ENCODE measurements around the gene SH2D6. TPM values are rescaled to one million over a fixed set of nuclear protein-coding genes. Genes with fewer than 3 reads are reported as not detected.

SH2D6 gene
- total and polyA plus RNA-seq, 9 of the 15 experiments (the other 6 are each of a cell fraction or from before 2014, with no cell fraction given): 0.07 to 0.76 (median 0.33) TPM; not detected in 2

DNA sequence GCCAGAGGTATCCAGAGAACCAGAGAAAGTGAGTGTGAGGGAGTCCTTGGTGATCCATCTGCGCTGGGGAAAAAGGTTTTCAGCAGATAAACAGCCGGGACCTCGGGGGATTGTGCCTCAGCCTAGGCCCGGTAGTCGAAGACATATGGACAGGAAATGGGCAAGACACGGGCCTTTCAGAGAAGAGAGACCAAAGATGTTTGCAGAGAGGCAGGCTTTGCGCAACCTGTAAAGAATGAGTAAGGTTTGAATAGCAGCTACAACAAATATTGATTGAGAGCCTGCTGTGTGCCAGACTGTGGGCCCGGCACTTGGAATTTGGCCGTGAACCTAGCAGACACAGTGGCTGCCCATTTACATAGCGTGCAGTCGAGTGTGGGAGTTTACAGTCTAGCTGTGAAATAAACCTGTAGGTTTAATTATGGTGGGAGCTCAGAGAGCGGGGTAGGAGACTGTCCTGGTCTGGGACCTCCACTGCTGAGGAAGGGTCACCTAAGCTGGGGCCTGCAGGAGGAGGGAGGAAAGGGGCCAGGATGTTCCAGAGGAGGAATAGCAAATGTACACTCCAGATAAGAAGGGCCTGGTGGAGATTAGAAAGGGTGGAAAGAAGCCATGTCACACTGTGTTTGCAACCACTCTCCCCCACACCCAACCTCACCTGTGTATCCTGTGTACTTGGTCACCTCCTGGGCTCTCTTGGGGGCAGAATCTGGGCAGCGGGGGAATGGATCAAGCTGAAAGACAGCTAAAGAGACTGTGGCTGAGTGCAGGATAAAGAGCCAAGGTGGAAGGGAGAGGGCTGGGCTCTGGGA is 3.0 kb downstream of the SH2D6 start (continued):
- TF ChIP-seq, protein P1, sequence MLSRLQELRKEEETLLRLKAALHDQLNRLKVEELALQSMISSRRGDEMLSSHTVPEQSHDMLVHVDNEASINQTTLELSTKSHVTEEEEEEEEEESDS (CRISPR knock-in tag; IDR thresholded peaks at IDR 0.05): no peak
- TF ChIP-seq MXI1 (IDR thresholded peaks at IDR 0.05; ENCODE audit: low read depth, low read length): 0 out of 2 replicates have a peak, but pooled peaks have one; percentile 31
- TF ChIP-seq ZNF589 (CRISPR knock-in tag; IDR thresholded peaks at IDR 0.05; ENCODE audit: low read depth): peak; percentile 17; the same call in 1 of the 2 replicates
- no peak for TF ChIP-seq OTX1 (CRISPR knock-in tag; IDR thresholded peaks at IDR 0.05)
- TF ChIP-seq ZNF316 (IDR thresholded peaks at IDR 0.05): peak; percentile 4; the same call in 1 of the 2 replicates
- TF ChIP-seq ZNF512 (tag; IDR thresholded peaks at IDR 0.05): no peak
- TF ChIP-seq, protein P2, sequence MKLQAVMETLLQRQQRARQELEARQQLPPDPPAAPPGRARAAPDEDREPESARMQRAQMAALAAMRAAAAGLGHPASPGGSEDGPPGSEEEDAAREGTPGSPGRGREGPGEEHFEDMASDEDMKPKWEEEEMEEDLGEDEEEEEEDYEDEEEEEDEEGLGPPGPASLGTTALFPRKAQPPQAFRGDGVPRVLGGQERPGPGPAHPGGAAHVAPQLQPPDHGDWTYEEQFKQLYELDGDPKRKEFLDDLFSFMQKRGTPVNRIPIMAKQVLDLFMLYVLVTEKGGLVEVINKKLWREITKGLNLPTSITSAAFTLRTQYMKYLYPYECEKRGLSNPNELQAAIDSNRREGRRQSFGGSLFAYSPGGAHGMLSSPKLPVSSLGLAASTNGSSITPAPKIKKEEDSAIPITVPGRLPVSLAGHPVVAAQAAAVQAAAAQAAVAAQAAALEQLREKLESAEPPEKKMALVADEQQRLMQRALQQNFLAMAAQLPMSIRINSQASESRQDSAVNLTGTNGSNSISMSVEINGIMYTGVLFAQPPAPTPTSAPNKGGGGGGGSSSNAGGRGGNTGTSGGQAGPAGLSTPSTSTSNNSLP (IDR thresholded peaks at IDR 0.05; ENCODE audit: borderline replicate concordance, low read depth, low read length): no peak
- TF ChIP-seq NFRKB (IDR thresholded peaks at IDR 0.05; ENCODE audit: low read depth): peak; percentile 16; the same call in 1 of the 2 replicates
- TF ChIP-seq NR4A1 (CRISPR knock-in tag; IDR thresholded peaks at IDR 0.05): no peak; the same call in 1 of the 2 replicates
- TF ChIP-seq NR4A1 (tag; IDR thresholded peaks at IDR 0.05): 0 out of 2 replicates have a peak, but pooled peaks have one; percentile 35
- TF ChIP-seq ZNF561 (CRISPR knock-in tag; conservative IDR thresholded peaks at IDR 0.05): no peak
- no peak for TF ChIP-seq HDAC8 (tag; IDR thresholded peaks at IDR 0.05)
- 0 out of 2 replicates have a peak, but pooled peaks have one; percentile 41 for TF ChIP-seq CUX1 (CRISPR knock-in tag; IDR thresholded peaks at IDR 0.05)
- TF ChIP-seq KDM5B (IDR thresholded peaks at IDR 0.05; ENCODE audit: insufficient replicate concordance, low read depth, low read length): no peak
- no peak for TF ChIP-seq NUFIP1 (IDR thresholded peaks at IDR 0.05; ENCODE audit: partially characterized antibody)
- TF ChIP-seq TAL1 (IDR thresholded peaks at IDR 0.05): peak; percentile 74
- no peak for TF ChIP-seq ZNF507 (tag; conservative IDR thresholded peaks at IDR 0.05)
- no peak for TF ChIP-seq NFE2L1 (tag; IDR thresholded peaks at IDR 0.05; ENCODE audit: borderline replicate concordance, low read depth)
- TF ChIP-seq E2F3 (CRISPR knock-in tag; IDR thresholded peaks at IDR 0.05): no peak
- no peak for TF ChIP-seq ZNF384 (IDR thresholded peaks at IDR 0.05; ENCODE audit: low read depth, low read length)

All from K562 (cell line).